ENCODE data around the gene NECAB3.
"Not testable (repeated sequence)": the region's sequence is repeated elsewhere in the genome, so short reads cannot be mapped to it uniquely, and the experiment has no call there.

The NECAB3 gene

GRCh38 chr20:33674294-33675135 is at the start of gene NECAB3:
TSS of gene NECAB3 (minus strand) at chr20:33674428. CDS start at chr20:33674352, 76 bp downstream.
- DNase-seq (ENCODE audit: low read depth): no peak

- DNase-seq (ENCODE audit: low read depth): no peak
Observed at GRCh38 chr20:33721391-33722140, 47.3 kb upstream of the NECAB3 start.

- DNase-seq (ENCODE audit: low read depth): peak; percentile 98
Observed at GRCh38 chr20:33719989-33720709, 45.9 kb upstream of the NECAB3 start, which contains the start of gene PXMP4. TSS of gene PXMP4 (minus strand) at chr20:33720310. CDS start at chr20:33720207, 103 bp downstream.

- DNase-seq (ENCODE audit: low read depth): no peak
Observed at GRCh38 chr20:33719277-33719988, 45.2 kb upstream of the NECAB3 start.

GRCh38 chr20:33716498-33716897 is 42.3 kb upstream of the NECAB3 start:
- DNase-seq (ENCODE audit: low read depth): no peak

GRCh38 chr20:33713865-33714367 is 39.7 kb upstream of the NECAB3 start:
- no peak for DNase-seq (ENCODE audit: low read depth)

GRCh38 chr20:33711446-33711738 is 37.2 kb upstream of the NECAB3 start:
- DNase-seq (ENCODE audit: low read depth): no peak

GRCh38 chr20:33710681-33711445 is 36.6 kb upstream of the NECAB3 start:
- DNase-seq (ENCODE audit: low read depth): no peak

- no peak for DNase-seq (ENCODE audit: low read depth)
Observed at GRCh38 chr20:33709905-33710541, 35.8 kb upstream of the NECAB3 start.

GRCh38 chr20:33709398-33709797 is 35.2 kb upstream of the NECAB3 start:
- DNase-seq (ENCODE audit: low read depth): no peak

- DNase-seq (ENCODE audit: low read depth): no peak
Observed at GRCh38 chr20:33707668-33708067, 33.4 kb upstream of the NECAB3 start.

GRCh38 chr20:33704197-33704924 is 30.1 kb upstream of the NECAB3 start:
- DNase-seq (ENCODE audit: low read depth): no peak

- no peak for DNase-seq (ENCODE audit: low read depth)
Observed at GRCh38 chr20:33703498-33704137, 29.4 kb upstream of the NECAB3 start.

- no peak for DNase-seq (ENCODE audit: low read depth)
Observed at GRCh38 chr20:33702861-33703260, 28.6 kb upstream of the NECAB3 start.

- DNase-seq (ENCODE audit: low read depth): no peak
Observed at GRCh38 chr20:33701629-33702450, 27.6 kb upstream of the NECAB3 start.

- DNase-seq (ENCODE audit: low read depth): not testable (repeated sequence)
Observed at GRCh38 chr20:33700696-33701441, 26.6 kb upstream of the NECAB3 start.

- DNase-seq (ENCODE audit: low read depth): not testable (repeated sequence)
Observed at GRCh38 chr20:33698966-33699365, 24.7 kb upstream of the NECAB3 start.

- peak; percentile 68 for DNase-seq (ENCODE audit: low read depth)
Observed at GRCh38 chr20:33697129-33697528, 22.9 kb upstream of the NECAB3 start.

Measured in fibroblast of the conjunctiva (primary cell).